ENCODE data around the gene ACHE. TPM values are rescaled to one million over a fixed set of nuclear protein-coding genes. Genes with fewer than 3 reads are reported as not detected.

ACHE gene
- total and polyA plus RNA-seq, 7 donors: 10.7 to 99.2 (median 23.8) TPM

DNA sequence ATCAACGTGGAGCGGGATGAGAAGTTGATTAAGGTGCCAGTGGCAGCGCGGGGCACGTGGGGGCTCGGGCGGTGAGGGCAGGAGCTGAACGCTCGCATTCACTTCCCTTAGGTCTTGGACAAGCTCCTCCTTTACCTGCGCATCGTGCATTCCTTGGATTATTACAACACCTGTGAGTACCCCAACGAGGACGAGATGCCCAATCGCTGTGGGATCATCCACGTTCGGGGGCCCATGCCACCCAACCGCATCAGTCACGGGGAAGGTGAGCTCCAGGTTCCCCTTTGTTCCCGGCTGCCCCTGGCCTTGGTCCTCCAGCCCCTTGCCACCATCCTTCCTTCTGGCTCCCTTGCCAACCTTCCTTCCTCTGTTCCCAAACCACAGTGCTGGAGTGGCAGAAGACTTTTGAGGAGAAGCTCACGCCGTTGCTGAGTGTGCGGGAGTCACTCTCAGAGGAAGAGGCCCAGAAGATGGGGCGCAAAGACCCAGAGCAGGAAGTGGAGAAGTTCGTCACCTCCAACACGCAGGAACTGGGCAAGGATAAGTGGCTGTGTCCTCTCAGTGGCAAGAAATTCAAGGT is 8.7 kb downstream of the ACHE start:
- intact Hi-C loops (cut with DNase I): loop anchor here in 1 of 2 donors (10.0 kb wide), 1 partner anchor 358 kb away; the partner anchor contains the start of gene FIS1
- H3K4me1 ChIP-seq: peaks cover 21% of the 10 kb centered on the region
- no peak overlapping the region for H3K4me3 ChIP-seq
- peaks cover 11 to 67% of the 10 kb centered on the region in 2 donors for H3K36me3 ChIP-seq (ENCODE audit: insufficient read depth in 1 of 2, low read depth in 1 of 2)
- no peaks in the 10 kb centered on the region for H3K27me3 ChIP-seq (ENCODE audit: insufficient read depth in 3 of 3, low read length in 2 of 3)
- peak overlapping the region; percentile 89 for H3K27ac ChIP-seq
- TF ChIP-seq, protein P1, sequence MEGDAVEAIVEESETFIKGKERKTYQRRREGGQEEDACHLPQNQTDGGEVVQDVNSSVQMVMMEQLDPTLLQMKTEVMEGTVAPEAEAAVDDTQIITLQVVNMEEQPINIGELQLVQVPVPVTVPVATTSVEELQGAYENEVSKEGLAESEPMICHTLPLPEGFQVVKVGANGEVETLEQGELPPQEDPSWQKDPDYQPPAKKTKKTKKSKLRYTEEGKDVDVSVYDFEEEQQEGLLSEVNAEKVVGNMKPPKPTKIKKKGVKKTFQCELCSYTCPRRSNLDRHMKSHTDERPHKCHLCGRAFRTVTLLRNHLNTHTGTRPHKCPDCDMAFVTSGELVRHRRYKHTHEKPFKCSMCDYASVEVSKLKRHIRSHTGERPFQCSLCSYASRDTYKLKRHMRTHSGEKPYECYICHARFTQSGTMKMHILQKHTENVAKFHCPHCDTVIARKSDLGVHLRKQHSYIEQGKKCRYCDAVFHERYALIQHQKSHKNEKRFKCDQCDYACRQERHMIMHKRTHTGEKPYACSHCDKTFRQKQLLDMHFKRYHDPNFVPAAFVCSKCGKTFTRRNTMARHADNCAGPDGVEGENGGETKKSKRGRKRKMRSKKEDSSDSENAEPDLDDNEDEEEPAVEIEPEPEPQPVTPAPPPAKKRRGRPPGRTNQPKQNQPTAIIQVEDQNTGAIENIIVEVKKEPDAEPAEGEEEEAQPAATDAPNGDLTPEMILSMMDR (IDR thresholded peaks at IDR 0.05): no peak
- no peaks in the 10 kb centered on the region for H3K9me3 ChIP-seq
- ATAC-seq (no peak), DNase-seq (no peak)
- WGBS, 3 donors: 73 to 78% (median 75%) methylated on average over 25 of the region's 25 CpGs

DNA sequence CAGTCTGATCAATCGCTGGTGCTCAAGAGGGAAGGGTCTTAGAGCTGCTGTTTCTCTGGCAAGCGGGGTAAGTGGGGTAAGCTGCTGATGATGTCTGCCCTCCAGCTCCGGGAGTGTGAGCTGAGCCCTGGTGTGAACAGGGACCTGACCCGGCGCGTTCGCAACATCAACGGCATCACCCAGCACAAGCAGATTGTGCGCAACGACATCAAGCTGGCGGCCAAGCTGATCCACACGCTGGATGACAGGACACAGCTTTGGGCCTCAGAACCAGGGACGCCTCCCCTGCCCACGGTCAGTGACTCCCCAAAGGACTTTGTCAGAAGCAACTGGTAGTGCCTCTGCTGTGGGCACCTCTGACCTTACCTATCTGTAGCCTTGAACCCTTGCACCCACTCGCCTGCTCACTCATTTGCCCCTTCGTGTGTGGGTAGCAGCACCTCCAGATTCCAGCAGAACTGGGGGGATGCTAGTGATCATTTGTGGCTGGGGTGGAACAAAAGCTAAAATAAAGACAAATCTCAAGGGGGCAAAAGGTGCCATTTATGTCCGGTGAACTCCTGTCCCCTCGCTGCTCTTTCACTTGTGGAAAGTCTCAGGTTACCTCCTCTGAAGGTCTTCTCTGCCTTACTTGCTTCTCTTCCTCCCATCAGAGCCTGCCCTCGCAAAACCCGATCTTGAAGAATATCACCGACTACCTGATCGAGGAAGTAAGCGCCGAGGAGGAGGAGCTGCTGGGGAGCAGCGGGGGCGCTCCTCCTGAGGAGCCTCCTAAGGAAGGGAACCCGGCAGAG is 9.3 kb downstream of the ACHE start:
- Histone ChIP-seq H3K27ac (no peak overlapping the region), H3K36me3 (ENCODE audit: insufficient read depth in 1 of 2, low read depth in 1 of 2) (peaks cover 16 to 74% of the 10 kb centered on the region in 2 donors), H3K4me1 (peaks cover 21% of the 10 kb centered on the region), H3K27me3 (ENCODE audit: insufficient read depth in 3 of 3, low read length in 2 of 3) (no peaks in the 10 kb centered on the region), H3K9me3 (no peaks in the 10 kb centered on the region), H3K4me3 (no peak overlapping the region)
- TF ChIP-seq, protein P1 (IDR thresholded peaks at IDR 0.05): no peak
- 80 to 85% (median 83%) methylated on average over 27 of the region's 27 CpGs for WGBS, 3 donors
- intact Hi-C loops (cut with DNase I): loop anchor here in 1 of 2 donors (10.0 kb wide), 1 partner anchor 358 kb away; the partner anchor contains the start of gene FIS1
- ATAC-seq: no peak
- DNase-seq: no peak

DNA sequence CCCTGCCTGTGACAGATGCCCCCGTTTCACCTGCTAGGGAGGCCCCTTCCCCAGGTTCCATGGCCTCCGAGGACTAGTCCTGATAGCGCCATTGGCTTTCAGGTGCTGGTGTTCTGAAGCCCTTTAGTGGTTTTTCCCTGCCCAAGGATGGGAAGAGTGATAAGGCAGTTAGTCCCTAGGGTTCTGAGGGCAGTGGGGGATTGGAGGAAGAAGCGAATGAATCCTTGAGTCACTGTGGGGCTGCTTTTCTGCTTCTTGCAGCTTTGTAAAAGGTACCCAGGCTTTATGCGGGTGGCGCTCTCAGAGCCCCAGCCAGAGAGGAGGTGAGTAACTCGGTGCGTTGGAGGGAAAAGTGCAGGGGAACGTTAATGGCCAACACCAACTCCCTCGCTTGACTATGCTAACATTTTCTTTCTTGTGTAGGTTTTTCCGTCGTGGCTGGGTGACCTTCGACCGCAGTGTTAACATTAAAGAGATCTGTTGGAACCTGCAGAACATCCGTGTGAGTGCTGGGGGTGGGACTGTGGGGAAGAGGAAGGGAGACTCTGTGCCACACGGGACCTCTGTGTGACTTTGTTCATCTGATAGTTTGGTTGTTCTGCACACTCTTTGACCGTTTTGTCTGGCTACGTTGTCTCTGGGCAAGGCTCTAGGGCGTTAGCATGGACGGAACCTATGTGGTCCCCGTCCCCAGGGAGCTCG is 10.1 kb downstream of the ACHE start:
- Histone ChIP-seq H3K4me1 (peaks cover 14% of the 10 kb centered on the region), H3K27me3 (ENCODE audit: insufficient read depth in 3 of 3, low read length in 2 of 3) (no peaks in the 10 kb centered on the region), H3K36me3 (ENCODE audit: insufficient read depth in 1 of 2, low read depth in 1 of 2) (peaks cover 18 to 81% of the 10 kb centered on the region in 2 donors), H3K27ac (no peak overlapping the region), H3K4me3 (no peak overlapping the region), H3K9me3 (no peaks in the 10 kb centered on the region)
- TF ChIP-seq, protein P1 (IDR thresholded peaks at IDR 0.05): no peak
- 79 to 85% (median 83%) methylated on average over 22 of the region's 22 CpGs for WGBS, 3 donors
- intact Hi-C loops (cut with DNase I): loop anchor here in 1 of 2 donors (10.0 kb wide), 1 partner anchor 359 kb away; the partner anchor contains the start of gene FIS1
- DNase-seq (no peak), ATAC-seq (no peak)

DNA sequence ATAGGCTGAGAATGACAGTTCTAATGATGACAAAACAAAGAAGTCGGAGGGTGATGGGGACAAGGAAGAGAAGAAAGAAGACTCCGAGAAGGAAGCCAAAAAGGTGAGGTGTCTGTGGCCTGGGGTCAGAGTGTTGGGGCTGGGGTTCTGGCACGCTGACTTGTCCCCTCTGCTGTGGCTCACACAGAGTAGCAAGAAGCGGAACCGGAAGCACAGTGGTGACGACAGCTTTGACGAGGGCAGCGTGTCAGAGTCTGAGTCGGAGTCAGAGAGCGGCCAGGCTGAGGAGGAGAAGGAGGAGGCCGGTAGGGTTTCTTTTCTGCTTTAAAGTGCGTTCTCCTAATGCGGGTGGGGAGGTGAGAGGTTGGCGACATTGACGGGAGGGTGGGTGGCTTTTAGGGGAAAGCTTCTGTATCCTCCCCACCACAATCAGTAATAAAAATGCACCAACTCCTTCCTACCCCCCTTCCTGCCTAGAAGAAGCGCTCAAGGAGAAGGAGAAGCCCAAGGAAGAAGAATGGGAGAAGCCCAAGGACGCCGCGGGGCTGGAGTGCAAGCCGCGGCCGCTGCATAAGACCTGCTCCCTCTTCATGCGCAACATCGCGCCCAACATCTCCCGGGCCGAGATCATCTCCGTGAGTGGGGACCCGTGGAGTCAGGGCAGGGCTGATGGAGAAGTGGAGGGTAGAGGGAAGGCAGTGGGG is 10.8 kb downstream of the ACHE start:
- intact Hi-C loops (cut with DNase I): loop anchor here in 1 of 2 donors (10.0 kb wide), 1 partner anchor 360 kb away; the partner anchor contains the start of gene FIS1

More for the DNA sequence above, 10.8 kb downstream of the ACHE start:
- no peaks in the 10 kb centered on the region for H3K27me3 ChIP-seq (ENCODE audit: insufficient read depth in 3 of 3, low read length in 2 of 3)
- WGBS, 3 donors: 87 to 90% (median 89%) methylated on average over 29 of the region's 29 CpGs
- no peak overlapping the region for H3K27ac ChIP-seq
- peaks cover 13% of the 10 kb centered on the region for H3K4me1 ChIP-seq
- ATAC-seq: no peak
- H3K9me3 ChIP-seq: no peaks in the 10 kb centered on the region
- DNase-seq: no peak
- TF ChIP-seq, protein P1 (IDR thresholded peaks at IDR 0.05): no peak
- H3K4me3 ChIP-seq: no peak overlapping the region
- peaks cover 18 to 83% of the 10 kb centered on the region in 2 donors for H3K36me3 ChIP-seq (ENCODE audit: insufficient read depth in 1 of 2, low read depth in 1 of 2)
